ENCODE data around the gene ARID3C.

The ARID3C gene

DNA sequence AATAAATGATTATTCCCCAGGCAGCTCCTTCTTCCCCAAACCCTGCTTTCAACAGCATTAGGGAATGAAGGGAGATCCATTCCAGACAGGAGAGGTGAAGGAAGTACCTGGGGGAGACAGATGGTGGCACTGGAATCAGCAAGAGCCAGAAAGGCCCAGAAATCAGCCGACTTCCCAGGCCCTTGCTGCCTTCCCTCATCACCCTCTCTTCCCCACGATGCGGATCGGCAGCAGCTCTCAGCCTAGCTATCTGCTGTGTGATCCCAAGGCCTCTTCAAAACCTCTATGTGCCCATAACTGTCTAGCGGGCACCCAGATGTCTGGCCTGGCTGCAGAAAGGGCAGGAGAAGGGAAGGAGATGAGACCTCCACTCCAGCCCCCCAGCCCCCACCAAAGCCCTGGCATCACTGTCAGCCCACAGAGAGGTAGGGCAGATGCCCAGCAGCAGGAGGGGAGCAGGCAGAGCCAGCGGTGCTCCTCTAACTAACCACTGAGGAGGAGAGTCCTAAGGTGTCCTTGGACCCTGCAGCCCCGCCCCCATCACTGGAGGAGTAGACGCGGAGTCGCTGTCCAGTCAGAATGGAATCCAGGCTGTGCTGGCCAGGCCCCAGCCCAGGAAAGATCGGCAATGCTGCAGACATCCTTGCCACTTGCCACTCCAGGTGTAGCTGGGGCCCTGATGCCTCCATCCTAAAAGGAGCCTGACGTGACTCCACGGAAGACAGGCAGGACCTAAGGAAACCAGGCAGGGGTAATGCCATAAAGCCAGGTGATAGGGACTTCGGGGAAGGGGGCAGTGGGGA is 52.1 kb downstream of the ARID3C start:
- DNase-seq (ENCODE audit: extremely low read depth, low read depth) = no peak
- H3K4me3 ChIP-seq (replicated peaks; ENCODE audit: low read depth, low read length) = no peak overlapping the region
- TF ChIP-seq, protein P1, sequence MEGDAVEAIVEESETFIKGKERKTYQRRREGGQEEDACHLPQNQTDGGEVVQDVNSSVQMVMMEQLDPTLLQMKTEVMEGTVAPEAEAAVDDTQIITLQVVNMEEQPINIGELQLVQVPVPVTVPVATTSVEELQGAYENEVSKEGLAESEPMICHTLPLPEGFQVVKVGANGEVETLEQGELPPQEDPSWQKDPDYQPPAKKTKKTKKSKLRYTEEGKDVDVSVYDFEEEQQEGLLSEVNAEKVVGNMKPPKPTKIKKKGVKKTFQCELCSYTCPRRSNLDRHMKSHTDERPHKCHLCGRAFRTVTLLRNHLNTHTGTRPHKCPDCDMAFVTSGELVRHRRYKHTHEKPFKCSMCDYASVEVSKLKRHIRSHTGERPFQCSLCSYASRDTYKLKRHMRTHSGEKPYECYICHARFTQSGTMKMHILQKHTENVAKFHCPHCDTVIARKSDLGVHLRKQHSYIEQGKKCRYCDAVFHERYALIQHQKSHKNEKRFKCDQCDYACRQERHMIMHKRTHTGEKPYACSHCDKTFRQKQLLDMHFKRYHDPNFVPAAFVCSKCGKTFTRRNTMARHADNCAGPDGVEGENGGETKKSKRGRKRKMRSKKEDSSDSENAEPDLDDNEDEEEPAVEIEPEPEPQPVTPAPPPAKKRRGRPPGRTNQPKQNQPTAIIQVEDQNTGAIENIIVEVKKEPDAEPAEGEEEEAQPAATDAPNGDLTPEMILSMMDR (IDR thresholded peaks at IDR 0.05; ENCODE audit: low read depth, low read length, missing control alignments) = no peak

DNA sequence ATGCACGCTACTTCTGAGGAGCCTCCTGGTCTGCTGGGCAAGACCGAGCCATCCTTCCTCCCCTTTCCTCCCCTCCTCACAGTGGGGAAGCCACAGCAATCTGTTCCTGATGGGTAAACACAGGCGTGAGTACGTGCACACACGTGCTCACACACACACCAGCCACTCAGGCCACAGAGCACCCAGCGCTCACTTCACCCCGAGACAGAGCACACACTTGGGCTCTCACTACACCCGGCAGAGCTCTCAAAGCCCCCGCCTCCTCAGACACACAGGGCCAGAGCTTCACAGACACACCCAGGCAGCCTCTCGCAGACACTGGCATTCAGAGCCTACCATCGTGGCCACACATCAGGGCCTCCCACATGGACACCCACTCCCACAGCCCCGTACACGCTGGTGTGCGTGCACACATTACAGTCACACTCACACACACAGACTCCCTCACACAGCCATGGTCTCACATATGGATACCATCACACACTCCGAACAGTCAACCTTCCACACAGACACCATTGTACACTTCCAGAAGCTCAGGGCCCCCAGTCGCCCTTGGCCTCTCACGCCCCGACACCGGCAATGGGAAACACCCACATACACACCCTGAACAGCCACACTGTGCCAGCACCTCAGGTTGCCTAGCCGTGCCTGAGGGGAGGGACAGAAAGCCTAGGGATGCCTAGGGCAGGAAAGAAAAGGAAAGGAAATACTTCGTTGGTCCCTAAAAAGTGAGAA is 52.8 kb downstream of the ARID3C start:
- no peak overlapping the region for H3K4me3 ChIP-seq (replicated peaks; ENCODE audit: low read depth, low read length)
- TF ChIP-seq, protein P1 (IDR thresholded peaks at IDR 0.05; ENCODE audit: low read depth, low read length, missing control alignments) = no peak
- DNase-seq (ENCODE audit: extremely low read depth, low read depth) = no peak

DNA sequence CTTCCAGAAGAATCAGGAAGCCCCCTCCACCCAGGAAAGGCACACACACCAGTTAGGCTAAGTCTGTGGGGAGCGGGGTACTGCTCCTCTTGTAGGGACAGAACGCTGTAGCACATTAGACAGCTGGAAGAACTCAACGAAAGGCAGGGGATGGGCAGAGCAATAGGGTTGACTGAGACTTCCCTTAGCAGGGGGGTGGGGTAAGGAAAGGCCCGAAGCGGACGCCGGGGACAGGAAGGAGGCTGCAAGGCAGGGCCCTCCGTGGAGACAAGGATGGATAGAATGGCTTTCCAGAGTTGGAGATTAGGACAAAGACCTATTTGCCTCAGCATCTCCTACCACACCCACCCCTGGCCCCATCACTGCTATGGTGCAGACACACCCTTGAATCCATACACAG is 53.6 kb downstream of the ARID3C start:
- DNase-seq (ENCODE audit: extremely low read depth, low read depth) = no peak
- H3K4me3 ChIP-seq (replicated peaks; ENCODE audit: low read depth, low read length) = no peak overlapping the region
- TF ChIP-seq, protein P1 (IDR thresholded peaks at IDR 0.05; ENCODE audit: low read depth, low read length, missing control alignments) = no peak

DNA sequence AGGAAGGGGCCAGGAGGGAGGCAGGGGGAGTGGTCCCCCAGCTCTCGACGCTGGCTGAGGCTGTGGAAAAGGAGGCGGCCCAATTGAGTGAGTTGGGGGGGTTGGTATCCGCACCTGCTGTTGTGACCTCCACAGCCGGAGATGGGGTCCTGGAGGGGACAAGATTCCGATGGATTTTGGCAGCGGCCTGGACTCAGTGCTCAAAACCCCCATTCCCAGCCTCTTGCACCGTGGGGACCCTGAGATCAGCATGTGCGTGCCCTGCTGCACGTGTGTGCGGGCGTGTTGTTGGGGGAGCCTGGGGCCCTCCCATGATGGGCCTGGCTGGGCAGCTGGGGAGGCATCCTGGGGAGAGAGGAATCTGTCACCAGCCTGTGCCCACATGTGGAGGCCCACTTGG is 54.3 kb downstream of the ARID3C start:
- TF ChIP-seq, protein P1 (IDR thresholded peaks at IDR 0.05; ENCODE audit: low read depth, low read length, missing control alignments) = no peak
- no peak for DNase-seq (ENCODE audit: extremely low read depth, low read depth)
- no peak overlapping the region for H3K4me3 ChIP-seq (replicated peaks; ENCODE audit: low read depth, low read length)

DNA sequence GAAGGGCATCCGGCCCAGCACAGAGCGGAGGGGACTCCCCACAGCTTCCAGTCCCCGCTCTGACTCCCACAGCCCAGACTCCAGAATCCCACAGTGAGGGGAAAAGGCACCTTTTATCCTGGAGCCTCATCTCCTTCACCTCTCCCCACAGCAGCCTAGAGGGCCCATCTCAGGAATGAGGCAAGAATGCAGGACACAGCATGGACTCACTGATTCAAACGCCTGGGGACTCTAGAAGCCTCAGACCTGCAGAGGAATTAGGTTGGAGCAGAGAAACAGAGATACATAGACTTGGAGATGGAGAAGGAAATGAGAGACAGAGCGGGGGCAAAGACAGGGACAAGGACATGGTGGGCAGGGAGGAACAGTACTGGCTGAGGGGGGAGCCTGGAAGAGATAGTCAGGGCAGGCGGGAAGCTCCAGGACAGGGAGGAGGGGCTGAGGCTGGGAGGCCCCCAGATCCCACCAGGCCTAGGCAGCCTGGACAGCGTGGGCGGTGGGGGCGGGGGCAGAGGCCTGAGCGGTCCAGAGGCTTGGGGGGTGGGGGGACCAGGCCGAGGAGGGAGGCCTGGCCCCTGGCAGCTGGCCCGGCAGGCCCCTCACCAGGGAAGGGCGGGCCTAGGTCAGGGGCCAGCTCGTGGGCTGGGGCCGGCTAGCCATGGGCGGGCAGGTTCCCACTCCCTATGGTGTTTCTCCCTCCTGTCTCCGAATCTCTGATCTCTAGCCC is 55.1 kb downstream of the ARID3C start:
- TF ChIP-seq, protein P1 (IDR thresholded peaks at IDR 0.05; ENCODE audit: low read depth, low read length, missing control alignments) = no peak
- no peak overlapping the region for H3K4me3 ChIP-seq (replicated peaks; ENCODE audit: low read depth, low read length)
- no peak for DNase-seq (ENCODE audit: extremely low read depth, low read depth)

DNA sequence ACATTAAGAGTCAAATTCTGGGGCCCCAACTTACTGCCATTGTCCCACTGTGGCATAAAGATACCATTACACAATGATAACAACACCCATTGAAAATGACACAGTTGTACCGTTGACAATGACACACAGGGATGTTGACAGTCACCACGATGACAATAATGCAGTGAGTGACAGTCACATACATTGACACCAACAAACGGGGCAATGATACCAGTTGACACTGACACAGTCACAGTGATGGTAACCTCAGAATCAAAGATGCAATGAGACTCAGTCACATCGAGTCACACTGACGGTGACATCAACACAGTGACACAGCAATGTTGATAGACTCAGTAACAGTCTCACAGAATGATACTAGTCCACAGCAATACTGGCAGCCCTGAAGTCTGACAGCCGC is 56.2 kb downstream of the ARID3C start:
- no peak overlapping the region for H3K4me3 ChIP-seq (replicated peaks; ENCODE audit: low read depth, low read length)
- no peak for DNase-seq (ENCODE audit: extremely low read depth, low read depth)
- TF ChIP-seq, protein P1 (IDR thresholded peaks at IDR 0.05; ENCODE audit: low read depth, low read length, missing control alignments) = no peak

Measured in HFF-Myc (cell line).